ENCODE results near the gene CDH13.

CDH13 gene

GRCh38 chr16:83472776-83473501, 846.2 kb downstream of the CDH13 start:
- DNase-seq, result no peak

- DNase-seq, result no peak
Measured at GRCh38 chr16:83473926-83474650, 847.3 kb downstream of the CDH13 start.

- DNase-seq, result no peak
Measured at GRCh38 chr16:83475108-83475507, 848.3 kb downstream of the CDH13 start.

- DNase-seq, result no peak
Measured at GRCh38 chr16:83481589-83481988, 854.8 kb downstream of the CDH13 start.

- DNase-seq, result no peak
Measured at GRCh38 chr16:83482545-83483162, 855.9 kb downstream of the CDH13 start.

- DNase-seq, result no peak
Measured at GRCh38 chr16:83490073-83490472, 863.3 kb downstream of the CDH13 start.

GRCh38 chr16:83494459-83494858, 867.7 kb downstream of the CDH13 start:
- no peak for DNase-seq

- DNase-seq, result no peak
Measured at GRCh38 chr16:83501481-83501880, 874.7 kb downstream of the CDH13 start.

- DNase-seq, result no peak
Measured at GRCh38 chr16:83508295-83508694, 881.5 kb downstream of the CDH13 start.

GRCh38 chr16:83509316-83509715, 882.5 kb downstream of the CDH13 start:
- no peak for DNase-seq

GRCh38 chr16:83510906-83511305, 884.1 kb downstream of the CDH13 start:
- no peak for DNase-seq

GRCh38 chr16:83513008-83513755, 886.4 kb downstream of the CDH13 start:
- DNase-seq, result no peak

- no peak for DNase-seq
Measured at GRCh38 chr16:83515395-83515794, 888.6 kb downstream of the CDH13 start.

GRCh38 chr16:83516931-83517330, 890.2 kb downstream of the CDH13 start:
- no peak for DNase-seq

GRCh38 chr16:83517398-83517797, 890.6 kb downstream of the CDH13 start:
- no peak for DNase-seq

GRCh38 chr16:83520596-83520995, 893.8 kb downstream of the CDH13 start:
- DNase-seq, result no peak

GRCh38 chr16:83530293-83530692, 903.5 kb downstream of the CDH13 start:
- no peak for DNase-seq

GRCh38 chr16:83532634-83533033, 905.9 kb downstream of the CDH13 start:
- no peak for DNase-seq

- no peak for DNase-seq
Measured at GRCh38 chr16:83533193-83533592, 906.4 kb downstream of the CDH13 start.

- no peak for DNase-seq
Measured at GRCh38 chr16:83538707-83539106, 911.9 kb downstream of the CDH13 start.

- no peak for DNase-seq
Measured at GRCh38 chr16:83539736-83540490, 913.1 kb downstream of the CDH13 start.

GRCh38 chr16:83541231-83541630, 914.5 kb downstream of the CDH13 start:
- no peak for DNase-seq

- DNase-seq, result no peak
Measured at GRCh38 chr16:83542491-83542890, 915.7 kb downstream of the CDH13 start.

Measured in CD4-positive, alpha-beta T cell treated with Interferon alpha-2 for 1 hour (primary cell).